HEK293 (cell line): Measurements from ENCODE around the gene TLE3.

Source experiments
- ATF2 ChIP-seq: fragments of 450-650 bp; formaldehyde crosslinking; IDR thresholded peaks from 2 replicates; pipeline ENCODE4 v1.5.1; 2016; ENCODE audit warnings: missing biosample characterization, missing genetic modification characterization, low read depth
- ELK4 ChIP-seq: IDR thresholded peaks from 2 replicates; pipeline ENCODE4 v1.6.1; 2011; ENCODE audit warnings: mild to moderate bottlenecking, low read depth, low read length, borderline replicate concordance
- INSM2 ChIP-seq: fragments of 450-650 bp; formaldehyde crosslinking; IDR thresholded peaks from 2 replicates; pipeline ENCODE4 v1.5.1; 2016; ENCODE audit warnings: missing biosample characterization, missing genetic modification characterization
- KLF1 ChIP-seq: fragments of 450-650 bp; formaldehyde crosslinking; IDR thresholded peaks from 2 replicates; pipeline ENCODE4 v1.5.1; 2016; ENCODE audit warnings: missing biosample characterization, missing genetic modification characterization
- KLF10 ChIP-seq: fragments of 450-650 bp; IDR thresholded peaks from 2 replicates; pipeline ENCODE4 v1.5.1; 2018; ENCODE audit warnings: missing biosample characterization, mild to moderate bottlenecking, missing genetic modification characterization
- KLF16 ChIP-seq: fragments of 450-650 bp; formaldehyde crosslinking; IDR thresholded peaks from 2 replicates; pipeline ENCODE4 v1.5.1; 2017; ENCODE audit warnings: missing biosample characterization, missing genetic modification characterization
- MYNN ChIP-seq: fragments of 450-650 bp; formaldehyde crosslinking; IDR thresholded peaks from 2 replicates; pipeline ENCODE4 v1.5.1; 2016; ENCODE audit warnings: missing biosample characterization, missing genetic modification characterization, borderline replicate concordance
- SCRT2 ChIP-seq: fragments of 450-650 bp; formaldehyde crosslinking; IDR thresholded peaks from 2 replicates; pipeline ENCODE4 v1.5.1; 2016; ENCODE audit warnings: missing biosample characterization, missing genetic modification characterization
- TRIM28 ChIP-seq: IDR thresholded peaks from 2 replicates; pipeline ENCODE4 v1.6.1; 2011; ENCODE audit warnings: low read length, control low read depth, borderline replicate concordance
- WT1 ChIP-seq: fragments of 450-650 bp; formaldehyde crosslinking; IDR thresholded peaks from 2 replicates; pipeline ENCODE4 v1.5.1; 2016; ENCODE audit warnings: missing biosample characterization, missing genetic modification characterization
- ZBTB1 ChIP-seq: fragments of 450-650 bp; formaldehyde crosslinking; IDR thresholded peaks from 2 replicates; pipeline ENCODE4 v1.5.1; 2016; ENCODE audit warnings: missing biosample characterization, missing genetic modification characterization
- ZBTB17 ChIP-seq: fragments of 450-650 bp; formaldehyde crosslinking; IDR thresholded peaks from 2 replicates; pipeline ENCODE4 v1.5.1; 2016; ENCODE audit warnings: missing biosample characterization, missing genetic modification characterization
- ZFP37 ChIP-seq: fragments of 450-650 bp; formaldehyde crosslinking; IDR thresholded peaks from 2 replicates; pipeline ENCODE4 v1.5.1; 2016; ENCODE audit warnings: missing biosample characterization, missing genetic modification characterization
- ZFP41 ChIP-seq: fragments of 450-650 bp; formaldehyde crosslinking; IDR thresholded peaks from 2 replicates; pipeline ENCODE4 v1.5.1; 2016; ENCODE audit warnings: missing biosample characterization, missing genetic modification characterization, borderline replicate concordance
- ZFP69B ChIP-seq: fragments of 450-650 bp; formaldehyde crosslinking; IDR thresholded peaks from 2 replicates; pipeline ENCODE4 v1.5.1; 2016; ENCODE audit warnings: missing biosample characterization, missing genetic modification characterization
- ZIC2 ChIP-seq: fragments of 450-650 bp; formaldehyde crosslinking; IDR thresholded peaks from 2 replicates; pipeline ENCODE4 v1.5.1; 2016; ENCODE audit warnings: missing biosample characterization, missing genetic modification characterization
- ZNF112 ChIP-seq: fragments of 450-650 bp; formaldehyde crosslinking; IDR thresholded peaks from 2 replicates; pipeline ENCODE4 v1.5.0; 2017; ENCODE audit warnings: missing biosample characterization, missing genetic modification characterization
- ZNF138 ChIP-seq: fragments of 450-650 bp; formaldehyde crosslinking; IDR thresholded peaks from 2 replicates; pipeline ENCODE4 v1.5.1; 2016; ENCODE audit warnings: missing biosample characterization, missing genetic modification characterization, borderline replicate concordance
- ZNF155 ChIP-seq: fragments of 450-650 bp; formaldehyde crosslinking; IDR thresholded peaks from 2 replicates; pipeline ENCODE4 v1.5.1; 2016; ENCODE audit warnings: missing biosample characterization, missing genetic modification characterization
- ZNF341 ChIP-seq: fragments of 450-650 bp; formaldehyde crosslinking; IDR thresholded peaks from 2 replicates; pipeline ENCODE4; 2016; ENCODE audit warnings: low read depth, missing biosample characterization, missing genetic modification characterization
- ZNF513 ChIP-seq: fragments of 450-650 bp; IDR thresholded peaks from 2 replicates; pipeline ENCODE4 v1.5.1; 2018; ENCODE audit warnings: missing biosample characterization, missing genetic modification characterization
- ZNF521 ChIP-seq: fragments of 450-650 bp; formaldehyde crosslinking; IDR thresholded peaks from 2 replicates; pipeline ENCODE4 v1.5.1; 2017; ENCODE audit warnings: missing biosample characterization, mild to moderate bottlenecking, missing genetic modification characterization
- ZNF529 ChIP-seq: fragments of 450-650 bp; formaldehyde crosslinking; IDR thresholded peaks from 2 replicates; pipeline ENCODE4 v1.5.1; 2017; ENCODE audit warnings: missing genetic modification characterization, missing biosample characterization; ENCODE audit not compliant: insufficient replicate concordance
- ZNF621 ChIP-seq: fragments of 450-650 bp; formaldehyde crosslinking; IDR thresholded peaks from 2 replicates; pipeline ENCODE4 v1.5.1; 2017; ENCODE audit warnings: missing biosample characterization, missing genetic modification characterization
- ZSCAN18 ChIP-seq: fragments of 450-650 bp; formaldehyde crosslinking; IDR thresholded peaks from 2 replicates; pipeline ENCODE4 v1.5.1; 2016; ENCODE audit warnings: missing biosample characterization, missing genetic modification characterization
- ZXDB ChIP-seq: fragments of 450-650 bp; formaldehyde crosslinking; IDR thresholded peaks from 2 replicates; pipeline ENCODE4 v1.5.1; 2016; ENCODE audit warnings: missing biosample characterization, missing genetic modification characterization
- TF ChIP-seq, protein P1 (sequence below): fragments of 450-650 bp; formaldehyde crosslinking; IDR thresholded peaks from 2 replicates; pipeline ENCODE4; 2016; ENCODE audit warnings: missing biosample characterization, missing genetic modification characterization
- TF ChIP-seq, protein P2 (sequence below): fragments of 450-650 bp; formaldehyde crosslinking; IDR thresholded peaks from 2 replicates; pipeline ENCODE4 v1.5.1; 2017; ENCODE audit warnings: missing biosample characterization, missing genetic modification characterization
- TF ChIP-seq, protein P3 (sequence below): fragments of 450-650 bp; formaldehyde crosslinking; IDR thresholded peaks from 2 replicates; pipeline ENCODE4 v1.5.1; 2016; ENCODE audit warnings: missing biosample characterization, missing genetic modification characterization

Gene TLE3

GRCh38 chr15:70091726-70092463 is 5.8 kb downstream of the TLE3 start (continued):
- TF ChIP-seq ATF2 (tag by site-specific recombination): peak; percentile 62
- TF ChIP-seq, protein P1, sequence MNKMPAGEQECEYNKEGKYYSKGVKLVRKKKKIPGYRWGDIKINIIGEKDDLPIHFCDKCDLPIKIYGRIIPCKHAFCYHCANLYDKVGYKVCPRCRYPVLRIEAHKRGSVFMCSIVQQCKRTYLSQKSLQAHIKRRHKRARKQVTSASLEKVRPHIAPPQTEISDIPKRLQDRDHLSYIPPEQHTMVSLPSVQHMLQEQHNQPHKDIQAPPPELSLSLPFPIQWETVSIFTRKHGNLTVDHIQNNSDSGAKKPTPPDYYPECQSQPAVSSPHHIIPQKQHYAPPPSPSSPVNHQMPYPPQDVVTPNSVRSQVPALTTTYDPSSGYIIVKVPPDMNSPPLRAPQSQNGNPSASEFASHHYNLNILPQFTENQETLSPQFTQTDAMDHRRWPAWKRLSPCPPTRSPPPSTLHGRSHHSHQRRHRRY (tag by site-specific recombination): no peak
- no peak for TF ChIP-seq ZFP69B
- no peak for TF ChIP-seq ZFP37 (tag by site-specific recombination)
- peak; percentile 68; the same call in 1 of the 2 replicates for TF ChIP-seq KLF1 (tag by site-specific recombination)
- TF ChIP-seq ZNF155: no peak
- TF ChIP-seq INSM2 (tag by site-specific recombination): peak; percentile 68; the same call in 1 of the 2 replicates
- TF ChIP-seq, protein P2, sequence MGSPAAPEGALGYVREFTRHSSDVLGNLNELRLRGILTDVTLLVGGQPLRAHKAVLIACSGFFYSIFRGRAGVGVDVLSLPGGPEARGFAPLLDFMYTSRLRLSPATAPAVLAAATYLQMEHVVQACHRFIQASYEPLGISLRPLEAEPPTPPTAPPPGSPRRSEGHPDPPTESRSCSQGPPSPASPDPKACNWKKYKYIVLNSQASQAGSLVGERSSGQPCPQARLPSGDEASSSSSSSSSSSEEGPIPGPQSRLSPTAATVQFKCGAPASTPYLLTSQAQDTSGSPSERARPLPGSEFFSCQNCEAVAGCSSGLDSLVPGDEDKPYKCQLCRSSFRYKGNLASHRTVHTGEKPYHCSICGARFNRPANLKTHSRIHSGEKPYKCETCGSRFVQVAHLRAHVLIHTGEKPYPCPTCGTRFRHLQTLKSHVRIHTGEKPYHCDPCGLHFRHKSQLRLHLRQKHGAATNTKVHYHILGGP (tag by site-specific recombination): no peak
- TF ChIP-seq MYNN: no peak
- 0 out of 2 replicates have a peak, but pooled peaks have one; percentile 57 for TF ChIP-seq ZBTB1 (tag by site-specific recombination)
- TF ChIP-seq ELK4: no peak
- TF ChIP-seq ZSCAN18: no peak
- TF ChIP-seq ZXDB (tag by site-specific recombination): peak; percentile 93
- TF ChIP-seq ZNF138: no peak
- TF ChIP-seq KLF16 (tag by site-specific recombination): no peak
- TF ChIP-seq ZNF521: no peak
- peak; percentile 87 for TF ChIP-seq WT1 (tag by site-specific recombination)
- TF ChIP-seq ZFP41 (tag by site-specific recombination): no peak
- TF ChIP-seq ZNF513 (tag by site-specific recombination): no peak
- TF ChIP-seq, protein P3, sequence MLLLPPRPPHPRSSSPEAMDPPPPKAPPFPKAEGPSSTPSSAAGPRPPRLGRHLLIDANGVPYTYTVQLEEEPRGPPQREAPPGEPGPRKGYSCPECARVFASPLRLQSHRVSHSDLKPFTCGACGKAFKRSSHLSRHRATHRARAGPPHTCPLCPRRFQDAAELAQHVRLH (tag by site-specific recombination): peak; percentile 76; the same call in 1 of the 2 replicates
- TF ChIP-seq ZNF621 (tag by site-specific recombination): no peak
- TF ChIP-seq ZIC2 (tag by site-specific recombination): no peak
- peak; percentile 86 for TF ChIP-seq SCRT2
- TF ChIP-seq ZNF341: peak; percentile 1; the same call in 1 of the 2 replicates
- peak; percentile 97 for TF ChIP-seq ZBTB17
- TF ChIP-seq ZNF112: no peak
- peak; percentile 98 for TF ChIP-seq TRIM28
- no peak for TF ChIP-seq ZNF529 (tag by site-specific recombination)
- peak; percentile 81 for TF ChIP-seq KLF10 (tag by site-specific recombination)
